AG09309 (cell line): ENCODE results near the gene EVL.

Source experiments
- DNase-seq: peaks from one replicate; pipeline ENCODE4 v3.0.0-alpha.2; 2010; ENCODE audit warnings: low read depth
- H3K4me3 ChIP-seq: 2 replicates; pipeline ENCODE4 v1.5.1; 2011; ENCODE audit warnings: mild to moderate bottlenecking, low read depth, low read length, moderate library complexity; ENCODE audit not compliant: control insufficient read depth
- TF ChIP-seq, protein P1 (sequence below): IDR thresholded peaks from 2 replicates; pipeline ENCODE4 v1.5.1; 2011; ENCODE audit warnings: mild to moderate bottlenecking, low read depth, low read length, inconsistent platforms; ENCODE audit not compliant: insufficient read depth, control insufficient read depth; ENCODE audit errors: missing control alignments

Gene EVL, protein sequence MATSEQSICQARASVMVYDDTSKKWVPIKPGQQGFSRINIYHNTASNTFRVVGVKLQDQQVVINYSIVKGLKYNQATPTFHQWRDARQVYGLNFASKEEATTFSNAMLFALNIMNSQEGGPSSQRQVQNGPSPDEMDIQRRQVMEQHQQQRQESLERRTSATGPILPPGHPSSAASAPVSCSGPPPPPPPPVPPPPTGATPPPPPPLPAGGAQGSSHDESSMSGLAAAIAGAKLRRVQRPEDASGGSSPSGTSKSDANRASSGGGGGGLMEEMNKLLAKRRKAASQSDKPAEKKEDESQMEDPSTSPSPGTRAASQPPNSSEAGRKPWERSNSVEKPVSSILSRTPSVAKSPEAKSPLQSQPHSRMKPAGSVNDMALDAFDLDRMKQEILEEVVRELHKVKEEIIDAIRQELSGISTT

DNA sequence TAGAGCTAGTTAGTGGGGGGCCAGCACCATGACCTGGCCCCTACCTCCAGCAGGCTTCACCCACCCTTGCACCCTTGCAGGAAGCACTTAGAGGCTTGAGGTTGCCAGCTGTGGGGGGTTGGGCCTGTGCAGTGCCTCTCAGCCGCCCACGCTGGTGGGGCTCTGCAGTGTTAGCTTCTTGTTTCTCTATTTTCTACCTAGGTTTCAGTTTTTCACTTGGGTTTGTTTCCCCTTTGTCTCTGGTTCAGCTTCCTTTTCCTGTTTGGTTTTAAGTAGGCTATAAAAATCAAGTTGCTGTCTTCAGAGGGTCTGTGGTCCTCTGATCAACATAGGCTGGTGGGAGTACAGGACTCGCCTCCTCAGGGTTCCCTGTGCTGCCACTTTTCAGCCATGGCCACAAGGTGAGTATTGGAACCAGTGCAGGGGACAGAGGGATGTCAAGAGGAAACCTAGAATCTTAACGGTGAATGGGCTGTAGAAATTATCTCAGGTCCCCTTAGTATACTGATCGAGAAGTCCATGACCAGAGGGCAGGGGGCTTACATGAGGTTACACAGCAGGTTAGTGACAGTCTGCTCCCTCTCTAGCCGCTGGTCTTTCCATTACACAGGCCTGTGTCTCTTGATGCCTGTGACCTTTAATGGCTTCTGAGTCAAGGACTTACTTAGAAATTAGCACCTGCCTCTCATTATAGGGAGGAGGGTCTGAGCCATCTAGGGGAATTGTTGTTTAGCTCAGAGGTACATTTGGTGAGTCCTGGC is at the start of gene EVL:
EVL (plus strand) TSS at position 312 of the 761 bp plus-strand sequence; CDS start at position 391, 79 bp downstream.
- no peak within 1 kb of the TSS for H3K4me3 ChIP-seq
- TF ChIP-seq, protein P1, sequence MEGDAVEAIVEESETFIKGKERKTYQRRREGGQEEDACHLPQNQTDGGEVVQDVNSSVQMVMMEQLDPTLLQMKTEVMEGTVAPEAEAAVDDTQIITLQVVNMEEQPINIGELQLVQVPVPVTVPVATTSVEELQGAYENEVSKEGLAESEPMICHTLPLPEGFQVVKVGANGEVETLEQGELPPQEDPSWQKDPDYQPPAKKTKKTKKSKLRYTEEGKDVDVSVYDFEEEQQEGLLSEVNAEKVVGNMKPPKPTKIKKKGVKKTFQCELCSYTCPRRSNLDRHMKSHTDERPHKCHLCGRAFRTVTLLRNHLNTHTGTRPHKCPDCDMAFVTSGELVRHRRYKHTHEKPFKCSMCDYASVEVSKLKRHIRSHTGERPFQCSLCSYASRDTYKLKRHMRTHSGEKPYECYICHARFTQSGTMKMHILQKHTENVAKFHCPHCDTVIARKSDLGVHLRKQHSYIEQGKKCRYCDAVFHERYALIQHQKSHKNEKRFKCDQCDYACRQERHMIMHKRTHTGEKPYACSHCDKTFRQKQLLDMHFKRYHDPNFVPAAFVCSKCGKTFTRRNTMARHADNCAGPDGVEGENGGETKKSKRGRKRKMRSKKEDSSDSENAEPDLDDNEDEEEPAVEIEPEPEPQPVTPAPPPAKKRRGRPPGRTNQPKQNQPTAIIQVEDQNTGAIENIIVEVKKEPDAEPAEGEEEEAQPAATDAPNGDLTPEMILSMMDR = no peak
- DNase-seq = no peak

DNA sequence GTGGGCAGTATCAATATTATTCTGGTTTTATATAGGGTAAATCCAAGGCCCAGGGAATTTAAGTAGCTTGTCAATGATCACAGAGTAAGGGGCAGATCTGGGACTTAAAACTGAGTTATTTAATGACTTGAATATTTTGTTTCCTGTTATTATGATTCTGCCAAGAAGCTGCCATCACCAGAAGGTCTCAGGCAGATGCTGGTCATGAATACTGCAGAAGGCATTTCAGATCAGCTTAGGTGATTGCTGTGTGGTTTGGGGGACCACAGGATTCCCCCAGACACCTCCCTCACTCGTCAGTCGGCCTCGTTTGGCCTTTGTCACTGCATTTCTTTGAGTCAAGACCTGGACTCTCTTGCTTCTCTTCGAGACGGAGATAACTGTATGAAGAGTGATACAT is 47.7 kb upstream of the EVL start:
- TF ChIP-seq, protein P1 = no peak
- no peak overlapping the region for H3K4me3 ChIP-seq
- DNase-seq = no peak

DNA sequence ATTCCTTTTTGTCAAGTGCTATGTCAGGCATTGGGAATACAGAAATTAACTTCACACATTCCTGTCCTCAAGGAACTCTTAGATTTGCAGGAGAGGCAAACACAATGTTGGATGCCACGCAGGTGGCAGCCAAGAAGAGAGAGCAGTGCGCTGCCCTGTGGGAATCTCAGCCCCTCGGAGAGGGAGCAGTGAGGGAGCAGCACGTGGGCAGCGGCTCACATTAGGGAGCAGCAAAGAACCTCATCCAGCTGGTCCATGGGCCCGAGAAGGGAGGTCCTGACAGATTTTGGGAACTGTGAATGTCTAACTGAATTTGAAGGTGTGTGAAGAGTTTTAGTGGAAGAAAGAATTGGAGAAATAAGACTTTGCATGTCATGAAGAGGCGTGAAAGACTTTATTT is 47.2 kb upstream of the EVL start:
- no peak for DNase-seq
- no peak overlapping the region for H3K4me3 ChIP-seq
- TF ChIP-seq, protein P1 = no peak

DNA sequence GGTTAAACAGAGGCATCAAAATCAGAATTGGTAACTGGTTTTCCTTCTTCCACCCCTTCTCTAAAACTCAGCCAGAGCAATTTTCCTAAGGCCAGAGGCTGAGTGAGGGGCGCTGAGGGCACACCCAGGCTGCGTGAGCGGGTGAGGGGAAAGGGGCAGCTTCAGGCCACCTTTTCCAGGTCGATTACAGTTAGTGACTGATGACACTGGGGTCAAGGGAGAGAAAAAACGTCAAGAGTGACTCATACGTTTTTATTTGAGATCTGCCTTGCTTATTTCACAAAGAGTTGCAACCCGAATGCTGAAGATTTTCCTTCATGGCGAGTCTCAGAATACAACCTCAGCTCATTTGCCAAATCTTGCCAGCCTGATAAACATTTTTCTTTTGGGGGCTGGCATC is 46.7 kb upstream of the EVL start:
- no peak overlapping the region for H3K4me3 ChIP-seq
- TF ChIP-seq, protein P1 = no peak

DNA sequence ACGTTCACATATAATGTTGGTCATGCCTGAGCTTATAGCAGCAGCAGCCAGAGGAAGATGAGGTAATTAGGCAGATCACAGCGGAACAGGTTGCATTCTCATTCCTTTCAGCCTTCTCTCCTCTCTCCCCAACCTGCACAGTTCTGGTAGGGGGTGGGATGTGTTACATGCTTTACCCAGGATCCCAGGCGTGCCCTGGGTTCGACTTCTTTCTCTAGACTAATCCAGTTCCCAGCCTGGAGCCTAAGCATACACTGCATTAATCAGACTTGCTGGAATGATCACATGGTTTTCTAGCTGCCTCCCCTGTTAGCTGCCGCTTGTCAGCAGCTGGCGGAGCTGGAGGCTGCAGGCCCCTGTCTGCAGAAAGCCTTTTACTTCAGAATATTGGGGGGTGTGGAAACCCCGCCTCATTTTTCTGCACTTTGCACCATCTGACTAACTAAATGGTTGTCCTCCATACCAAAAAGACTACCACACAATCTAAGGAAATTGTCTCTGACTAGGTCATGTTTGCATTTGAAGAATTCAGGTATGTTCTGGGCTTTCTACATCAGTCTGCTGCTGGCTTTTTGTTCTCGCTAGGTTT is 46.0 kb upstream of the EVL start:
- no peak overlapping the region for H3K4me3 ChIP-seq
- DNase-seq = no peak
- TF ChIP-seq, protein P1 = no peak

More for the DNA sequence above, 46.7 kb upstream of the EVL start:
- DNase-seq = no peak

DNA sequence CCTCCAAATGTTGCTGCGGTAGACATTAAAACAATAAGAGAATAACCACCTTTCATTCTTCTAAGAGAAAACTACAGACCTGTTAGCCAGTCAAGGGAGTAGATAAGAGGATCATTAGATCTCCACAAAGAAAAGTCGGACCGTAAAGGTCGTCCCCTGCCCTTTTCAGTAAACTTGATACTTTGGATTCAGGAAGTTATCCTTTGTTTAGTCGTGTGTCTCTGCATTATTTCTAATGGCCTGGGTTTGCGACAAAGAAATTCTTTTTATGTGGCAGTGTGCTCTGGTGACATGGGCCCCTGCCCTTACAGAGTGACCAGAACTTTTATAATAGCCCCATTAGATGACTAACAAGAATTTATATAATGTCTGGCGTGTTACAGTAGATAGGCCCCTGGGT is 44.6 kb upstream of the EVL start:
- TF ChIP-seq, protein P1 = no peak
- DNase-seq = no peak
- H3K4me3 ChIP-seq = no peak overlapping the region
